GM12875 (cell line): ENCODE measurements around the gene TMEM121.

Source experiments
- H3K4me3 ChIP-seq: one replicate; pipeline ENCODE4 v1.5.1; 2011; ENCODE audit warnings: low read depth, low read length, control low read depth
- CTCF ChIP-seq: IDR thresholded peaks from 2 replicates; pipeline ENCODE4 v1.5.1; 2011; ENCODE audit warnings: low read depth, mild to moderate bottlenecking, control low read depth, inconsistent platforms, low read length, moderate library complexity, borderline replicate concordance; ENCODE audit not compliant: insufficient read depth

The TMEM121 gene

DNA sequence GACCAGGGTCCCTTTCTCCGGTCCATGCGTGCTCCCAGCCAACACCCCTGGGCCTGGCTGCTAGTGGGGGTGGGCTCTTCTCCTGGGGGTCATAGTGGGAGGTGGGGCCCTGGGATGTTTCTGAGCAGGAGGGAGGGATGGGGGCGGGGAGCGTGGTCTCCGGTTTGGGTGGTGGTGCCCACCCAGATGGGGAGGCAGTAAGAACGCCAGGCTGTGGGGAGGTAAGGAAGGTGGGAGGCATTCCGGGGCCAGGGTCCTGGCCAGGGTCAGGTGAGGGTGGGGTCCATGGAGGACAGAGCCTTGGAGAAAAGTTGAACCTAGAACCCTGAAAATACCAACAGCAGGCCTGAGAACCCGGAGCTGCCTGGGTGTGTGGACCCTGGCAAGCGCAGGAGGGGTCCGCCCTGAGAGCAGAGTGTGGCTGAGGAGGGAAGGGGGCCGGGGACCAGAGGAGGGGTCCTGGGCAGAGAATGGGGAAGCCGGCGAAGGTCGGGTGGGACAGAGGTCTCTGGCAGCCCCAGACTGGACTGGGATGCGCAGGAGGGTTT is 46.1 kb upstream of the TMEM121 start:
- no peak for TF ChIP-seq CTCF
- H3K4me3 ChIP-seq, result no peak overlapping the region

DNA sequence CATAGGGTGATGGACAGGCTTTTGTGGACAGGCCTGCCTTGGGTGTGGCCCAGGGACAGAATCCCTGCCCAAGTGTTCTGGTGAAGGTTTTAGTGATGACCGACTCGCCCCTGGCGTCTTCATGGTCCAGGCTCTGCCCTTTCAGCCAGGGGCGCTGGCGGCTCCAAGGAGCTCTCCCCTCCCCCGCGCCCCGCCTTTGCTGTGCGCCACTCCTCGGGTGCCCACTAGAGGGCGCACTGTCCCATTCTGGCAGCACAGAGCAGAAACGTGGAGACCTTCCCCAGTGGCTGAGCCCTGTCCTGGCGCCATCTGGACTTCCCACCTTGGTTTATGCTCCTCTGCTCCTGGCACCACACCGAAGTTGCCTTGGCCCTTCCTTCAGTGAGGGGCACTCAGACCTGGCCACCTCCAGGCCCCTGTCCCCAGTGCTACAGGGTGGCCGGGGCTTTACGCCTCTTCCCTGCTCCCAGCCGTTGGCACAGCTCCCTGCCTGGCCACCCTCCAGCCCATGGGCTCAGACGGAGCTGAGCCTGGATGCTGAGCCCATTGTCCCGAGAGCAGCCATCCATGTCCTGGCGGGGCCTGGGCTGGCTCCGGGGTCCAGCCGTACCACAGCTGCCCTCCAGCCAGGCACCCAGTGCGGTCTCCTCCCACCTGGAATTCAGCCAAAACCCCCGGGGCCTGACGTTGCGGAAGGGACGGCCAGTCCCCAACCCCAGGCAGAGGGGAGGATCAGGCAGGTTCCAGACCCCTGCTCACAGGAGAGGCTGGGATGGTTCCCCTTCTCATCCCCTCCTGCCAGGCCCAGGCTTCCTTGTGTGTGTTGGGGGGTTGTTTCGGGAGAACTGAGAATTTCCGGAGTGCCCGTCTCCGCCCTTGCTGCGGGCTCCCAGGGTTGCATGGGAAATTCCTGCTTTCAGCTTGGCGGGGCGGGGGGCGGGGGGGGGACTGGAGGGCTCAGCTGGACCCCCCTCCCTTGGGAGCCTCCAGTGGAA is 45.3 kb upstream of the TMEM121 start:
- H3K4me3 ChIP-seq, result peak overlapping the region; percentile 5
- TF ChIP-seq CTCF, result peak; percentile 99

- TF ChIP-seq CTCF, result no peak
- no peak overlapping the region for H3K4me3 ChIP-seq
These were observed 44.4 kb upstream of the TMEM121 start for GRCh38 chr14:105481886-105482457.

GRCh38 chr14:105482486-105483110 is 43.8 kb upstream of the TMEM121 start:
- no peak for TF ChIP-seq CTCF
- no peak overlapping the region for H3K4me3 ChIP-seq

- no peak overlapping the region for H3K4me3 ChIP-seq
- TF ChIP-seq CTCF, result no peak
These were observed 42.9 kb upstream of the TMEM121 start for GRCh38 chr14:105483300-105484068.
